ENCODE measurements around the gene RNU6-9.

Gene RNU6-9

DNA sequence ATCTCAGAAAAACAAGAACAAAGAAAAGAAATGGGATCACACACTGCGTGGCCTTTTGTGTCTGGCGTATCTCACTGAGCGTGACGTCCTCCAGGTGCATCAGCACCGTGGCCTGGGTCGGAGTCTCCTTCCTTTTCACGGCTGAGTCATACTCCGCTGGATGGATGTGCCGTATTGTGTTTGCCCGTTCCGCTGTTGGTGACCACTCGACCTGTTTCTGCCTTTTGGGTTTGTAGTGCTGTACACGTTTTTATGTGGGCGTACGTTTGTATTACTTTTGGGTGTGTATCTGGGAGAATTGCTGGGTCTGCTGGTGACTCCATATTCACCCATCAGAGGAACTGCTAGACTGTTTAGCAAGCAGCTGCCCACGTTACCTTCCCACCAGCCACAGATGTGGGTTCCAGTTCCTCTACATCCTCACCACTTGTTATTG is 44.0 kb downstream of the RNU6-9 start:
- peak; percentile 39 for DNase-seq

DNA sequence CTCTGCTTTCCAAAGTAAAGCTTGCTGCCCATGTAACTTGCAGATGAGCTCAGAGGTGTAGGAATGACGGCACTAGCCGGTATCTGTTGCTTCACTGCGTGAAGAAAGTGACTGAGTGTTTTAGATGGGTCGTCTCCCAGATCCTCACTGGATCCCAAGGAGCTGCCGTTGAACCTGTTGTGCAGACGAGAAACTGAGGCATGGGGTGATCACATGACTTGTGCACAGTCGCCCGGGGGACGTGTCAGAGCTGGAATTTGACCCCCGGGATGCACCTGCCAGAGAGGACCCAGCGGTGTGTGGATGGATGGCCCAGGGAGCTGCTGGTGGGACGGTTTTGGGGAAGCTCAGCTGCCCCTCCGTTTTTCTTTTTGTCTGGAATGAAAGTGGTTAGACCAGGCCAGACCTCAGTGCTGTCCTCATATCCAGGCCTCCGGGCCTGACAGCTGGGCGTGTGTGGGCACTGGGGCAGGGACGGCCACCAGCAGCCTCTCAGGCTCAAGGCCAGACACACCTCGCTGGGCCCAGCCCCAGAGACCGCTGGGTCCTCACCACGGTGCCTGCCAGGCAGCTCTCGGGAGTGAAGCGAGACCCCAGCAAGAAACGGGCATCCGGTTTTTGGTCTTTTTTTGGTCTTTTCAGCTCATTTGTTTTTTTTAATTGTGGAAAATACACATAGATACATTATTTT is 45.1 kb downstream of the RNU6-9 start:
- DNase-seq, result no peak

DNA sequence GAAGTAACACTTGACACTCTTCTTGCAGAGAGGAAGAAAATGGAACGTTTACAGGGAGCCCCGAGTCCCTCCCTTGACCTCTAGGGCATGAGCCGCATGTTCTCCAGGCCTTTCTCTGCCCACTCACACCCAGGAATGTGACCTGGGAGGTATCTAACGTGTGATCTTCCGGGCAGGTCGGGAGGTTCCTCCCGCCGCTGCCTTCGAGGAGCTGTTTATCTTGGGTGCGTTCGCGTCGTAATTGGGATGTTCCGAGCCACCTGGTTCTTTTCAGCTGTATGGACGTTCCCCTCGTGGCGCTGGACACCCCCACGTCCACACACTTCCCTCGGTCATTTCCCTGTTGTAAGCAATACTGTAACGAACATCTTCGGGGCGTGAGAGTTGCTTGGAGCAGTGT is 46.2 kb downstream of the RNU6-9 start:
- DNase-seq, result no peak

DNA sequence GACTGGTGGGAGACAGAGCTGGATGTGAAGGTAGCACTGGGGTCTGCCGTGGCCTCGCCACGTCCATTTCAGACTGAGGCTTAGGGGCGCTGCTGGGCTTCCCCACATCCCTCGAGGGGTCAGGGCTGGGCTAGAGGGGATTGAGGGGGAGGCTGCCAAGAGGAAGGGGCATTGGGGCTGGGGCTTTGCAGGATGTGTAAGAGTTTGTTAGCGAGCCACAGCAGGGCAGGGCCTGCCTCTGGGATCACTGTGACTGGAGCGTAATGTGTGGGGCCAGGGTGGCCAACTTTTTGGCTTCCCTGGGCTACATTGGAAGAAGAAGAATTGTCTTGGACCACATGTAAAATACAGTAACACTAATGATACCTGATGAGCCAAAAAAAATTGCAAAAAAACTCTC is 46.6 kb downstream of the RNU6-9 start:
- no peak for DNase-seq

DNA sequence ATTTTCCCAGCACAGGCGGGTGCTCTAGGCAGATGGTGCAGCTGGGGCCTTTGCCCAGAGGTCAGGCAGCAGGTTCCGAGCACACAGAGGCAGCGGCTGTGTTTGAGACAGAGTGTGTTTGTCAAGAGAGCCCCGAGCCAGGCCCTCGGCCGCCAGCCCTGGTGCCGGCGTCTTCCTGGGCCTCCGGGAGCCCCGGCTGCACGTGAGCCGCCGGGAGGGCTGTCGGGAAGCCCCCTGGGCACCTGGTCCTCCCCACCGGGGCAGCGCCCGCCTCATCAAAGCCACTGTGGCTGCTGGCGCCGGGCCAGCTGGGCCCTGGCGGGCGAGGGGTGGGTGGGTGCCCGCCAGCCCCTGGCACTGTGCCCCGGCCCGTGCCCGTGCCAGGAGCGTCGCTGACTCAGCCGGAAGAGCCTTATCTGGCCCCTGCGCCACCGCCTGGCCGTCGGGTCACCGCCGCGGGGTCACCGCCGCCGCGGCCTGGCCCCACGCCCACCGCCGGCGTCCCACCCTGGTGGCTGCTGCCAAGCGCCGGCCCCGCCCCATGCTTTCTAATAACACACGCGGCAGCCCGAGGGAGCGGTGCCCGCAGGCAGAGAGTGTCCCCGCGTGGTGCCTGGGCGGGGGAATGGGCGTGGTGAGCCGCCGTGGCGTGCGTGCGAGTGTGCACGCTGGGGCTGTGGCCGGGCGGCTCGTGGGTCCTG is 47.5 kb downstream of the RNU6-9 start:
- DNase-seq, result peak; percentile 78

DNA sequence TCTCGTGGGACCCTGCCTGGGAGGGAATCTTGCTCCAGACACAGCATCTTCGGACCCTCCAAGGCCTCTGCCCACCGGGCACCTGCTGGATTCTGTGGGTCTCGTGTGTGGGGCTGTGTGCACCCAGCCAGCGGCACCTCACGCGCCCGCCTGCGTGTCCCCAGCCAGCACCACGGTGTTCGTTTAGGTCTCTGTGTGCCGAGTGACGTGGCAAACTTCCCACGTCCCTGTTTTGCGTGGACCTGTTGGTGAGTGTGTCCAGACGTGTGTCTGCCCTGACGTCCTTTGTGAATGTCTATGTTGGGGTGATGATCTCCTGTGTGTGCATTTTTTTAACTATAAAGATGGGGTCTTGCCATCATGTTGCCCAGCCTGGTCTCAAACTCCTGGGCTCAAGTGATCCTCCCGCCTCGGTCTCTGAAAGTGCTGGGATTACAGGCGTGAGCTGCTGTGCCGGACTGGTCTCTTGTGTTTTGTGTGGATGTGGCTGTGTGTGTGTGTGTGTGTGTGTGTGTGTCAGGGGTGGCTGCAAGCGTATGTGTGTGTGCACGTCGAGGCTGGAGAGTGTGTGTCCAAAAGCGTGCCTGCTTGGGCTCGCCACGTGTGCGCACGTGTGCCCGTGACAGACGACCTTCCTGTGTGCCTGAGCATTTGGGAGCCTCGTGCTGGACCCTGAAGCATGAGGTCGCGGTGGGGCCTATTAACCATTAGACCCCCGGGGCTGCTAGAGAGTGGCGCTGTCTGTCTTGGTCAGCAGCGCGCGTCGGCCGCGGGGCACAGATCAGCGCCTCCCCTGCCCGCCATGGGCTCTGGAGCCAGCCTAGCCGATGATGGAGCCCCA is 48.2 kb downstream of the RNU6-9 start:
- DNase-seq, result no peak

DNA sequence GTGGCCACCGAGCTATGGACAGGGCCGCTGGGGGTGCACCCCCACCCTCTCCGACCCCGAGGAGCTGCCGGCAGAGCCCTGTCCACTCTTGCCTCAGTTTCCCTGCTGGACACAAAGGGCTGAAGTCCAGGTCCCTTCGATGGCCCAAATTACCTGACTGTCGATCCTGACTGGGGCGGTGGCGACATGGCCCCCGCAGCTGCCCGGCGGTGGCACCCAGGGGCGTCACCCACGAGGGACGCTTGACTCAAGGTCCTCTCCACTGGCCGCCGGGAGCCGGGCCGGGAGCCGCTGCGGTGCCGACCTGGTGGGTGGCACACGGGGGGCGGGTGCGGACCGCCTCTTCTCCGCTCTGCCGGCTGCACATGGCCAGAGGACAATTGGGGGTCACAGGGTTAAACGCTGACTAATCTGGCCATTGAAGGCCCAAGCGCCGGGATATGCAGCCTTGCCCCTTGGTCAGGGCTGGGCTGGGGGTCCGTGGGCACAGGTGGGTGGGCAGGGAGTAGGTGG is 48.9 kb downstream of the RNU6-9 start:
- no peak for DNase-seq
